Small intestine (tissue), 7 donors: ENCODE results near the gene KRTAP10-5. TPM values are rescaled to one million over a fixed set of nuclear protein-coding genes. Genes with fewer than 3 reads are reported as not detected.
"Not testable (repeated sequence)": the region's sequence is repeated elsewhere in the genome, so short reads cannot be mapped to it uniquely, and the experiment has no call there.

ENCODE experiments used
- DNase-seq, 2 donors: peaks; one replicate each; pipeline versions ENCODE4 v3.0.0 to v3.0.0-alpha.2; 2013
- FAIRE-seq: peaks from 2 replicates; lab custom pipeline; 2012; peaks lifted over from hg19 to GRCh38; lab: Jason Lieb, UNC
- H3K27ac ChIP-seq, 3 donors: one replicate each; pipeline ENCODE4 v1.5.1; 2013; ENCODE audit warnings: low read length in 2 of 3, mild to moderate bottlenecking in 2 of 3, control low read depth in 1 of 3, inconsistent platforms in 1 of 3, low read depth in 1 of 3, moderate library complexity in 1 of 3
- H3K27me3 ChIP-seq, 3 donors: one replicate each; pipeline ENCODE4 v1.6.1; 2013; ENCODE audit warnings: low read length in 3 of 3, inconsistent platforms in 1 of 3; ENCODE audit not compliant: control insufficient read depth in 3 of 3, insufficient read depth in 3 of 3
- H3K36me3 ChIP-seq, 3 donors: one replicate each; pipeline ENCODE4 v1.6.1; 2013; ENCODE audit warnings: low read length in 3 of 3, inconsistent platforms in 1 of 3, low read depth in 1 of 3, mild to moderate bottlenecking in 1 of 3, moderate library complexity in 1 of 3; ENCODE audit not compliant: control insufficient read depth in 3 of 3, insufficient read depth in 2 of 3
- H3K4me1 ChIP-seq, 3 donors: one replicate each; pipeline ENCODE4 v1.6.1; 2013; ENCODE audit warnings: low read length in 2 of 3, inconsistent platforms in 1 of 3, low read depth in 1 of 3, mild to moderate bottlenecking in 1 of 3, moderate library complexity in 1 of 3; ENCODE audit not compliant: control insufficient read depth in 3 of 3, insufficient read depth in 2 of 3
- H3K4me3 ChIP-seq, 3 donors: one replicate each; pipeline ENCODE4 v1.5.1; 2013; ENCODE audit warnings: low read length in 3 of 3, control low read depth in 1 of 3, inconsistent platforms in 1 of 3, low read depth in 1 of 3, mild to moderate bottlenecking in 1 of 3, moderate library complexity in 1 of 3
- H3K9me3 ChIP-seq, 2 donors: one replicate each; pipeline ENCODE4 v1.6.1; 2013; ENCODE audit warnings: low read depth in 1 of 2, low read length in 1 of 2; ENCODE audit not compliant: control insufficient read depth in 2 of 2, insufficient read depth in 1 of 2
- WGBS, 3 donors: extraction: QIAGEN DNeasy Blood & Tissue Kit; methylation state at CpG; one replicate each; pipeline ENCODE4 v1.1.7; 2013; 5-methylcytosine and 5-hydroxymethylcytosine counted together
- polyA plus RNA-seq, 4 donors: library from polyadenylated mRNA; stranded (reverse) in 3 of 4; unstranded in 1 of 4; fragments of 200-250 nt in 3 of 4; fragments of 120-200 nt in 1 of 4; gene quantifications; one replicate each; pipeline versions ENCODE4 v1.2.1 to v1.2.3, GENCODE V29; 2013
- donor health status: healthy with polysubstance abuse.
- donor health status: control.
- donor health status: control.
- donor health status: Bipolar disorder and iron deficiency.
- donor health status: healthy.

KRTAP10-5 gene
- polyA plus RNA-seq, 4 donors: not detected

- Histone ChIP-seq H3K9me3 (peaks cover 0 to 8% of the 10 kb centered on the region in 2 donors), H3K27ac (no peak overlapping the region), H3K4me1 (no peaks in the 10 kb centered on the region), H3K4me3 (no peak overlapping the region), H3K36me3 (no peaks in the 10 kb centered on the region), H3K27me3 (peaks cover 0 to 12% (median 0%) of the 10 kb centered on the region in 3 donors)
- no peak for FAIRE-seq
- WGBS, 3 donors: 78 to 82% (median 78%) methylated on average over 8 of the region's 8 CpGs
- no peak for DNase-seq
Observed at GRCh38 chr21:44603911-44604310, 23.5 kb upstream of the KRTAP10-5 start.

- no peak overlapping the region for H3K4me3 ChIP-seq
- FAIRE-seq: no peak
- H3K27me3 ChIP-seq: peaks cover 0 to 12% (median 0%) of the 10 kb centered on the region in 3 donors
- H3K27ac ChIP-seq: no peak overlapping the region
- no peak for DNase-seq
- WGBS, 3 donors: 41 to 58% (median 45%) methylated on average over 17 of the region's 17 CpGs
- H3K36me3 ChIP-seq: no peaks in the 10 kb centered on the region
- H3K9me3 ChIP-seq: peaks cover 0 to 8% of the 10 kb centered on the region in 2 donors
- no peaks in the 10 kb centered on the region for H3K4me1 ChIP-seq
Observed at GRCh38 chr21:44603109-44603875, 22.9 kb upstream of the KRTAP10-5 start.

DNA sequence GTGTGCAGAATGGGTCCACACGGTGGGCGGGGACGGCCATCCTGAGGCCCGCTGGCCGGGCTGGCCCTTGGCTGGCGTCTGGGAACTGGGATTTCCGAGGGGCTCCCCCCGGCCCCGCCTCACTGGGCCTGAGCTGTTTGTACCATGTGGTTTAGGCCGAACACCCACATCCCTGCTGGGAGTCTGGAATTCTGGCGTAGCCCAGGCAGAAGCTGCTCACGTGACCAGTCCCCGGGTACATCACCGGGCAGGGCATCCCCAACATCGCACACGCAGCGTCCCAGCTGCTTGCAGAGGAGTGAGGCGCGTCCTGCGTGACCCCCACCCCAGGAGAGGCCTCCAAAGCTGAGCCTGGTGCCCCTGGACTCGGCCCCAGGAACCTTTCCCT, 22.1 kb upstream of the KRTAP10-5 start:
- Histone ChIP-seq H3K4me3 (no peak overlapping the region), H3K9me3 (peaks cover 0 to 8% of the 10 kb centered on the region in 2 donors), H3K4me1 (no peaks in the 10 kb centered on the region), H3K27me3 (peaks cover 0 to 12% (median 0%) of the 10 kb centered on the region in 3 donors), H3K36me3 (no peaks in the 10 kb centered on the region), H3K27ac (no peak overlapping the region)
- 60 to 80% (median 68%) methylated on average over 15 to 21 of the region's 21 CpGs for WGBS, 3 donors
- DNase-seq: no peak
- no peak for FAIRE-seq

DNA sequence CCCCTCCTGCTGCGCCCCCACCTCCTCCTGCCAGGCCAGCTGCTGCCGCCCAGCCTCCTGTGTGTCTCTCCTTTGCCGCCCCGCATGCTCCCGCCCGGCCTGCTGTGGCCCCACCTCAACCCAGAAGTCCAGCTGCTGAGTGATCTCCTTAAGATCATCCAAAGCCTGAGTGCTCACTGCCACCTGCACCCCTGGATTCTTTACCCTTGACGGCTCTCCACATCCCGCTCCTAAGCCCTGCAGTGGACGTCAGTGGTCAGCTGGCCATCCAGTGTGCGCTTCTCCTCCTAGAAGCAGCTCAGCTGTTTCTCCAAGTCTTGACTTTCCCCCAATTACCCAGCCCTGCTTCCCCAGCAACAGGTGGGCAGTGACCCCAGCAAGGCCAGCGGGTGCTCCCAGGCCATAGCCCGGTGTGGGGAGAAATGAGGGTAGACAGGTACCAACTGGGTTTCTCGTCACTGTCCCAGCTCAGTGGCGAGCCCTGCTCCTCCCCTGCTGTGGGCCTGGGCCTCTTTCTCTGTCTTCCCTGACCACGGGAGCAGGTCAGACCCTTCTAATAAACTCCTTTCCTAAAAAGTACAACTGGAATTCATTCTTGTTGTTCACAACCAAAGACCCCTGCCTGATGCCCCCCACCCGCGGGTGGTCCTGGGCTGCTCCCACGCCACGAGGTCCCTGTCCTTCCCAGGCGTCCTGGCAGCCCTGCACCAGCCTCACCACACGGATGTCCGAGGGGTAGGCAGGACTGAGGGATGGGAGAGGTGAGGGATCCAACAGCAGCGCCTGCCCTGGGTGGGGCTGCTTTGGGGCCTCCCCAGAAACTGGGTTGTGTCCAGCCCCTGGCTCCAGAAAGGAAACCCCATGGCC, 21.4 kb upstream of the KRTAP10-5 start:
- H3K4me3 ChIP-seq: no peak overlapping the region
- no peaks in the 10 kb centered on the region for H3K4me1 ChIP-seq
- H3K27me3 ChIP-seq: peaks cover 0 to 12% (median 0%) of the 10 kb centered on the region in 3 donors
- H3K27ac ChIP-seq: no peak overlapping the region
- WGBS, 3 donors: 66 to 78% (median 72%) methylated on average over 22 to 23 of the region's 23 CpGs
- peaks cover 0 to 8% of the 10 kb centered on the region in 2 donors for H3K9me3 ChIP-seq
- no peak for DNase-seq
- no peaks in the 10 kb centered on the region for H3K36me3 ChIP-seq
- no peak for FAIRE-seq

DNA sequence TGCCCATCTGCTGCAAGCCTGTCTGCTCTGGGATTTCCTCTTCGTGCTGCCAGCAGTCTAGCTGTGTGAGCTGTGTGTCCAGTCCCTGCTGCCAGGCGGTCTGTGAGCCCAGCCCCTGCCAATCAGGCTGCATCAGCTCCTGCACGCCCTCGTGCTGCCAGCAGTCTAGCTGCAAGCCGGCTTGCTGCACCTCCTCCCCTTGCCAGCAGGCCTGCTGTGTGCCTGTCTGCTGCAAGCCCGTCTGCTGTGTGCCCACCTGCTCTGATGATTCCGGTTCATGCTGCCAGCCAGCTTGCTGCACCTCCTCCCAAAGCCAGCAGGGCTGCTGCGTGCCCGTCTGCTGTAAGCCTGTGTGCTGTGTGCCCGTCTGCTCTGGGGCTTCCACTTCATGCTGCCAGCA, 20.7 kb upstream of the KRTAP10-5 start:
- 51 to 65% (median 54%) methylated on average over 10 of the region's 10 CpGs for WGBS, 3 donors
- not testable (repeated sequence) for DNase-seq

DNA sequence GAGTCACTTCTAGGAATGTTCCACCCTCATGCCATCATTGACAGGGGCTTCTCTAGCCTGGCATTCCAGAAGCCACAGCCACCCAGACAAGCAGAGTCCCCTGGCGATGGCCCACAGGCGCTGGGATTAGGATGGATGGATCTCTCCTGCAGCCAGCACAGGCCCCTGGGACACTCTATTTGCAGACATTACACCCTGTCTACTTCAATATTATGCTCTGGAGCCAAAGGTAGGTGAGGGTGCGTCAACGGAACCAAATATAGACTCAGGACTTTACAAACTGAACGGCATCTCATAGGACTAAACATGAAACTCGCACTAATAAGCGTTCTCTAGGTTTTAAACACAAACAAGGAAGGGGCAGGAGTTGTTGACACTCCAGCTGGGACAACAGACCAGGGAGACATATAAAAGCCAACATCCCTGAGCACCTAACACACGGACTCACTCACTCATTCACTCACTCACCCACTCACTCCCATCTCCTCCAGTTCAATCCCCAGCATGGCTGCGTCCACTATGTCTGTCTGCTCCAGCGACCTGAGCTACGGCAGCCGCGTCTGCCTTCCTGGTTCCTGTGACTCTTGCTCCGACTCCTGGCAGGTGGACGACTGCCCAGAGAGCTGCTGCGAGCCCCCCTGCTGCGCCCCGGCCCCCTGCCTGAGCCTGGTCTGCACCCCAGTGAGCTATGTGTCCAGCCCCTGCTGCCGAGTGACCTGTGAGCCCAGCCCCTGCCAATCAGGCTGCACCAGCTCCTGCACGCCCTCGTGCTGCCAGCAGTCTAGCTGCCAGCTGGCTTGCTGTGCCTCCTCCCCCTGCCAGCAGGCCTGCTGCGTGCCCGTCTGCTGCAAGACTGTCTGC, 19.9 kb upstream of the KRTAP10-5 start, which contains the start of gene KRTAP10-7:
KRTAP10-7 (plus strand) TSS at position 480 of the 861 bp plus-strand sequence; CDS start at position 505, 25 bp downstream.
- not testable (repeated sequence) for H3K4me1 ChIP-seq, H3K9me3 ChIP-seq, H3K27ac ChIP-seq, DNase-seq, H3K4me3 ChIP-seq, FAIRE-seq, H3K36me3 ChIP-seq
- WGBS, 3 donors: 66 to 71% (median 67%) methylated on average over 20 to 23 of the region's 23 CpGs
- peaks cover 0 to 12% (median 0%) of the 10 kb centered on the region in 3 donors for H3K27me3 ChIP-seq

More for the DNA sequence above, 20.7 kb upstream of the KRTAP10-5 start:
- H3K9me3 ChIP-seq, H3K4me3 ChIP-seq, H3K36me3 ChIP-seq, H3K4me1 ChIP-seq, FAIRE-seq, H3K27ac ChIP-seq: not testable (repeated sequence)
- peaks cover 0 to 12% (median 0%) of the 10 kb centered on the region in 3 donors for H3K27me3 ChIP-seq

- Histone ChIP-seq H3K4me1 (no peaks in the 10 kb centered on the region), H3K27ac (no peak overlapping the region), H3K4me3 (no peak overlapping the region), H3K36me3 (no peaks in the 10 kb centered on the region), H3K9me3 (peaks cover 0 to 8% of the 10 kb centered on the region in 2 donors), H3K27me3 (peaks cover 0 to 12% (median 0%) of the 10 kb centered on the region in 3 donors)
- DNase-seq (no peak), FAIRE-seq (no peak)
- 81 to 91% (median 82%) methylated on average over 8 of the region's 8 CpGs for WGBS, 3 donors
Observed at GRCh38 chr21:44599264-44600029, 19.0 kb upstream of the KRTAP10-5 start.
